Measurements from ENCODE around the gene DHRS11. TPM values are rescaled to one million over a fixed set of nuclear protein-coding genes. Genes with fewer than 3 reads are reported as not detected.

Gene DHRS11
- total RNA-seq, 1 experiment from 2014 or later, result 38.0 TPM

DNA sequence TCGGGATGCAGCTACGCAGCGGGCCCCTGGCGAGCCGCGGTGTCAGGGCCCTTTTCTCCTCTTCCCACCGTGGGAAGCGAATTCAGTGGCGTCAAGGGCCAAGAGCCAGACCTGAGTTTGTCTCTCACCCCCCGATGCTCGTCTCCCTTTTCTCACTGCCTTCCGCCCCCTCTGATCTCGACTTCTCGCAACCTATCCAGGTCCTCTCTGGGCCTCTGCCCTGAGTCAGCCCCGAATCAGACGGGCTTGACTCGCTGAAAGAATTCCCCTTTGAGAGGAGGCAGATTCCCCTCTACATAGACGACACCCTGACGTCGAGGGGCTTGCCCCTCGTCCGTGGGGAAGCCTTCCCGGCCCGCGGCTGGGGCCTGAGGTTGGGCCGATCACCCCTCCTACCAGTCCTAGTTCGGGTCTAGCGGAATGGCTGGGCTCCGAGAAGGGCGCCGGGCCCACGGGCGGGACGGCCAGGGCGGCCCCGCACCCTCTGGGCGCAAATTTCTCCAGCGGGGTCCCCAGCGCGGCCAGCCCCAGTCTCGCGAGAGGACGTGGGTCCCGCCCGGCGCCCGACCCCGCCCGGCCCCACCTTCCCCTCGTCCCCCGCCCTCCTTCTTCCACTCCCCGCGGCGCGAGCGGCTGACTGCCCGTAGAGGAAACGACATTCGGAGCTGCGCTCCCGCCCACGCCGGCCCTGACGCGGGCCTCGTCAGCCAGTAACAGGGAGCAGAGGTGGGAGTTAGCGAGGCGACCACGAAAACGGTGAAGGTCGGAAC lies 47.2 kb upstream of the DHRS11 start, which contains the start of gene GGNBP2 (continued):
- TF ChIP-seq HMGXB4 (CRISPR knock-in tag; IDR thresholded peaks at IDR 0.05), result peak; percentile 70
- no peak for TF ChIP-seq CBFB (CRISPR knock-in tag; IDR thresholded peaks at IDR 0.05; ENCODE audit: low read depth)

DNA sequence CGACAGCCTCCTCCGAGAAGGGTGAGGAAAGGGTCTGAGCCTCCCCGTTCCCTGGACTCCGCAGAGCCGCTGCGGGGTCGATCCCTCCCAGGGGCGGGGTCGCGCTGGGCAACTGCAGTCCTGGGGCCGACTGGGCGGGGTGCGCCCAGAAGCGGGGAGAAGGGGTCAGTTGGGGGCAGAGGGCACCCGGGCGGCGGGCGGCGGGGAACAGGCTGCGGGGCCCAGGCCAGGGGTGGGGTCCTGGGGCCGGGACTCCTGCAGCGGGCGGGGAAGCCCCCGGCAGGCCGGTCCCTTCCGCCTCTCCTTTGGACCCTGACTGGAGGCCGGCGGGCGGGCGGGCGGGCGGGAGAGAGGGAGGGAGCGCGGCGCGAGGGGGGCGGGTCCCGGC lies 46.6 kb upstream of the DHRS11 start:
- ChIA-PET POLR2A (interaction anchor here (0.6 to 3.5 kb wide), 3 partner anchors 11 to 47 kb away, joined by 5 to 37 read pairs (median 6); partner anchors contain the start of genes DHRS11, MYO19 and PIGW), CTCF (interaction anchor here (0.6 to 5.4 kb wide), 3 partner anchors 10 to 1065 kb away, joined by 3 to 40 read pairs (median 5); partner anchors contain the start of genes MYO19 and PIGW)
- ATAC-seq (peak; percentile 53), DNase-seq (ENCODE audit: low spot score) (no peak)
- H3K27ac Mint-ChIP-seq, result no peak overlapping the region; the same call in 1 of the 2 replicates
- H3K27me3 Mint-ChIP-seq (ENCODE audit: low read depth), result no peaks in the 10 kb centered on the region
- peaks cover 24% of the 10 kb centered on the region for H3K4me1 Mint-ChIP-seq
- H3K36me3 Mint-ChIP-seq, result peaks cover 3% of the 10 kb centered on the region; the same call in 1 of the 2 replicates
- peak overlapping the region; percentile 98 for H3K4me3 Mint-ChIP-seq
- no peaks in the 10 kb centered on the region for H3K9me3 Mint-ChIP-seq
- TF ChIP-seq ZNF532 (CRISPR knock-in tag; IDR thresholded peaks at IDR 0.05; ENCODE audit: borderline replicate concordance), result no peak
- TF ChIP-seq ZNF423 (CRISPR knock-in tag; IDR thresholded peaks at IDR 0.05), result no peak
- no peak for TF ChIP-seq ZNF263 (CRISPR knock-in tag; IDR thresholded peaks at IDR 0.05; ENCODE audit: low read depth)
- TF ChIP-seq, protein P1, sequence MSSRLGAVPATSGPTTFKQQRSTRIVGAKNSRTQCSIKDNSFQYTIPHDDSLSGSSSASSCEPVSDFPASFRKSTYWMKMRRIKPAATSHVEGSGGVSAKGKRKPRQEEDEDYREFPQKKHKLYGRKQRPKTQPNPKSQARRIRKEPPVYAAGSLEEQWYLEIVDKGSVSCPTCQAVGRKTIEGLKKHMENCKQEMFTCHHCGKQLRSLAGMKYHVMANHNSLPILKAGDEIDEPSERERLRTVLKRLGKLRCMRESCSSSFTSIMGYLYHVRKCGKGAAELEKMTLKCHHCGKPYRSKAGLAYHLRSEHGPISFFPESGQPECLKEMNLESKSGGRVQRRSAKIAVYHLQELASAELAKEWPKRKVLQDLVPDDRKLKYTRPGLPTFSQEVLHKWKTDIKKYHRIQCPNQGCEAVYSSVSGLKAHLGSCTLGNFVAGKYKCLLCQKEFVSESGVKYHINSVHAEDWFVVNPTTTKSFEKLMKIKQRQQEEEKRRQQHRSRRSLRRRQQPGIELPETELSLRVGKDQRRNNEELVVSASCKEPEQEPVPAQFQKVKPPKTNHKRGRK (CRISPR knock-in tag; IDR thresholded peaks at IDR 0.05; ENCODE audit: borderline replicate concordance), result no peak
- TF ChIP-seq NR3C1 (CRISPR knock-in tag; conservative IDR thresholded peaks at IDR 0.05; ENCODE audit: low read depth), result no peak
- TF ChIP-seq, protein P2, sequence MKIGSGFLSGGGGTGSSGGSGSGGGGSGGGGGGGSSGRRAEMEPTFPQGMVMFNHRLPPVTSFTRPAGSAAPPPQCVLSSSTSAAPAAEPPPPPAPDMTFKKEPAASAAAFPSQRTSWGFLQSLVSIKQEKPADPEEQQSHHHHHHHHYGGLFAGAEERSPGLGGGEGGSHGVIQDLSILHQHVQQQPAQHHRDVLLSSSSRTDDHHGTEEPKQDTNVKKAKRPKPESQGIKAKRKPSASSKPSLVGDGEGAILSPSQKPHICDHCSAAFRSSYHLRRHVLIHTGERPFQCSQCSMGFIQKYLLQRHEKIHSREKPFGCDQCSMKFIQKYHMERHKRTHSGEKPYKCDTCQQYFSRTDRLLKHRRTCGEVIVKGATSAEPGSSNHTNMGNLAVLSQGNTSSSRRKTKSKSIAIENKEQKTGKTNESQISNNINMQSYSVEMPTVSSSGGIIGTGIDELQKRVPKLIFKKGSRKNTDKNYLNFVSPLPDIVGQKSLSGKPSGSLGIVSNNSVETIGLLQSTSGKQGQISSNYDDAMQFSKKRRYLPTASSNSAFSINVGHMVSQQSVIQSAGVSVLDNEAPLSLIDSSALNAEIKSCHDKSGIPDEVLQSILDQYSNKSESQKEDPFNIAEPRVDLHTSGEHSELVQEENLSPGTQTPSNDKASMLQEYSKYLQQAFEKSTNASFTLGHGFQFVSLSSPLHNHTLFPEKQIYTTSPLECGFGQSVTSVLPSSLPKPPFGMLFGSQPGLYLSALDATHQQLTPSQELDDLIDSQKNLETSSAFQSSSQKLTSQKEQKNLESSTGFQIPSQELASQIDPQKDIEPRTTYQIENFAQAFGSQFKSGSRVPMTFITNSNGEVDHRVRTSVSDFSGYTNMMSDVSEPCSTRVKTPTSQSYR (CRISPR knock-in tag; IDR thresholded peaks at IDR 0.05), result no peak
- TF ChIP-seq, protein P3, sequence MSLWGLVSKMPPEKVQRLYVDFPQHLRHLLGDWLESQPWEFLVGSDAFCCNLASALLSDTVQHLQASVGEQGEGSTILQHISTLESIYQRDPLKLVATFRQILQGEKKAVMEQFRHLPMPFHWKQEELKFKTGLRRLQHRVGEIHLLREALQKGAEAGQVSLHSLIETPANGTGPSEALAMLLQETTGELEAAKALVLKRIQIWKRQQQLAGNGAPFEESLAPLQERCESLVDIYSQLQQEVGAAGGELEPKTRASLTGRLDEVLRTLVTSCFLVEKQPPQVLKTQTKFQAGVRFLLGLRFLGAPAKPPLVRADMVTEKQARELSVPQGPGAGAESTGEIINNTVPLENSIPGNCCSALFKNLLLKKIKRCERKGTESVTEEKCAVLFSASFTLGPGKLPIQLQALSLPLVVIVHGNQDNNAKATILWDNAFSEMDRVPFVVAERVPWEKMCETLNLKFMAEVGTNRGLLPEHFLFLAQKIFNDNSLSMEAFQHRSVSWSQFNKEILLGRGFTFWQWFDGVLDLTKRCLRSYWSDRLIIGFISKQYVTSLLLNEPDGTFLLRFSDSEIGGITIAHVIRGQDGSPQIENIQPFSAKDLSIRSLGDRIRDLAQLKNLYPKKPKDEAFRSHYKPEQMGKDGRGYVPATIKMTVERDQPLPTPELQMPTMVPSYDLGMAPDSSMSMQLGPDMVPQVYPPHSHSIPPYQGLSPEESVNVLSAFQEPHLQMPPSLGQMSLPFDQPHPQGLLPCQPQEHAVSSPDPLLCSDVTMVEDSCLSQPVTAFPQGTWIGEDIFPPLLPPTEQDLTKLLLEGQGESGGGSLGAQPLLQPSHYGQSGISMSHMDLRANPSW (CRISPR knock-in tag; conservative IDR thresholded peaks at IDR 0.05; ENCODE audit: low read depth), result no peak
- no peak for TF ChIP-seq FOXK1 (CRISPR knock-in tag; IDR thresholded peaks at IDR 0.05)
- no peak for TF ChIP-seq ZNF416 (CRISPR knock-in tag; IDR thresholded peaks at IDR 0.05)
- TF ChIP-seq EMX1 (CRISPR knock-in tag; IDR thresholded peaks at IDR 0.05), result no peak
- no peak for TF ChIP-seq RELA (CRISPR knock-in tag; IDR thresholded peaks at IDR 0.05; ENCODE audit: borderline replicate concordance)
- TF ChIP-seq, protein P4, sequence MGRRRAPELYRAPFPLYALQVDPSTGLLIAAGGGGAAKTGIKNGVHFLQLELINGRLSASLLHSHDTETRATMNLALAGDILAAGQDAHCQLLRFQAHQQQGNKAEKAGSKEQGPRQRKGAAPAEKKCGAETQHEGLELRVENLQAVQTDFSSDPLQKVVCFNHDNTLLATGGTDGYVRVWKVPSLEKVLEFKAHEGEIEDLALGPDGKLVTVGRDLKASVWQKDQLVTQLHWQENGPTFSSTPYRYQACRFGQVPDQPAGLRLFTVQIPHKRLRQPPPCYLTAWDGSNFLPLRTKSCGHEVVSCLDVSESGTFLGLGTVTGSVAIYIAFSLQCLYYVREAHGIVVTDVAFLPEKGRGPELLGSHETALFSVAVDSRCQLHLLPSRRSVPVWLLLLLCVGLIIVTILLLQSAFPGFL (CRISPR knock-in tag; IDR thresholded peaks at IDR 0.05; ENCODE audit: borderline replicate concordance), result no peak
- TF ChIP-seq, protein P5, sequence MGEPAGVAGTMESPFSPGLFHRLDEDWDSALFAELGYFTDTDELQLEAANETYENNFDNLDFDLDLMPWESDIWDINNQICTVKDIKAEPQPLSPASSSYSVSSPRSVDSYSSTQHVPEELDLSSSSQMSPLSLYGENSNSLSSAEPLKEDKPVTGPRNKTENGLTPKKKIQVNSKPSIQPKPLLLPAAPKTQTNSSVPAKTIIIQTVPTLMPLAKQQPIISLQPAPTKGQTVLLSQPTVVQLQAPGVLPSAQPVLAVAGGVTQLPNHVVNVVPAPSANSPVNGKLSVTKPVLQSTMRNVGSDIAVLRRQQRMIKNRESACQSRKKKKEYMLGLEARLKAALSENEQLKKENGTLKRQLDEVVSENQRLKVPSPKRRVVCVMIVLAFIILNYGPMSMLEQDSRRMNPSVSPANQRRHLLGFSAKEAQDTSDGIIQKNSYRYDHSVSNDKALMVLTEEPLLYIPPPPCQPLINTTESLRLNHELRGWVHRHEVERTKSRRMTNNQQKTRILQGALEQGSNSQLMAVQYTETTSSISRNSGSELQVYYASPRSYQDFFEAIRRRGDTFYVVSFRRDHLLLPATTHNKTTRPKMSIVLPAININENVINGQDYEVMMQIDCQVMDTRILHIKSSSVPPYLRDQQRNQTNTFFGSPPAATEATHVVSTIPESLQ (CRISPR knock-in tag; IDR thresholded peaks at IDR 0.05), result no peak

Data from WTC11 (cell line).